Measurements from ENCODE around the gene TBC1D22A. TPM values are rescaled to one million over a fixed set of nuclear protein-coding genes. Genes with fewer than 3 reads are reported as not detected.

The TBC1D22A gene
- total RNA-seq, 1 experiment from 2014 or later: 14.3 TPM

GRCh38 chr22:47095395-47096122, 333.1 kb downstream of the TBC1D22A start:
- Histone ChIP-seq H3K4me2 (ENCODE audit: low read length) (no peak overlapping the region), H3K4me1 (ENCODE audit: insufficient read depth, low read length) (no peaks in the 10 kb centered on the region), H3K79me2 (ENCODE audit: low read length) (no peaks in the 10 kb centered on the region), H3K9me3 (ENCODE audit: low read length) (no peaks in the 10 kb centered on the region), H3K4me3 (ENCODE audit: low read length) (no peak overlapping the region), H3K27me3 (ENCODE audit: low read length) (no peaks in the 10 kb centered on the region), H2AFZ (ENCODE audit: low read length) (no peak overlapping the region), H4K20me1 (ENCODE audit: low read length) (no peaks in the 10 kb centered on the region), H3K9ac (ENCODE audit: low read length) (no peak overlapping the region), H3K27ac (ENCODE audit: low read length) (no peak overlapping the region), H3F3A (ENCODE audit: low read length, unreplicated experiment) (no peaks in the 10 kb centered on the region), H3K9me2 (replicated peaks; ENCODE audit: low read length) (no peaks in the 10 kb centered on the region), H3K36me3 (ENCODE audit: low read depth, low read length) (no peaks in the 10 kb centered on the region)
- DNase-seq (no peak), ATAC-seq (no peak)
- no TSS peak for BruUV-seq (replicated peaks)
- POLR2A ChIA-PET (ENCODE audit: unreplicated experiment): no interaction called here
- intact Hi-C loops (cut with micrococcal nuclease): no loop called here
- TF ChIP-seq EZH2phosphoT487 (IDR thresholded peaks at IDR 0.05; ENCODE audit: borderline replicate concordance, low read length): no peak
- TF ChIP-seq EZH2 (IDR thresholded peaks at IDR 0.05; ENCODE audit: low read length, unreplicated experiment): no peak
- no peak for TF ChIP-seq CTCF (conservative IDR thresholded peaks at IDR 0.05; ENCODE audit: low read depth, low read length)
- CTCF ChIA-PET: no interaction called here

- Histone ChIP-seq H3K9ac (ENCODE audit: low read length) (no peak overlapping the region), H3K27ac (ENCODE audit: low read length) (no peak overlapping the region), H3F3A (ENCODE audit: low read length, unreplicated experiment) (no peaks in the 10 kb centered on the region), H3K4me2 (ENCODE audit: low read length) (no peak overlapping the region), H4K20me1 (ENCODE audit: low read length) (no peaks in the 10 kb centered on the region), H3K36me3 (ENCODE audit: low read depth, low read length) (no peaks in the 10 kb centered on the region), H3K4me3 (ENCODE audit: low read length) (no peak overlapping the region), H3K9me3 (ENCODE audit: low read length) (no peaks in the 10 kb centered on the region), H3K27me3 (ENCODE audit: low read length) (no peaks in the 10 kb centered on the region), H2AFZ (ENCODE audit: low read length) (no peak overlapping the region), H3K9me2 (replicated peaks; ENCODE audit: low read length) (no peaks in the 10 kb centered on the region), H3K79me2 (ENCODE audit: low read length) (no peaks in the 10 kb centered on the region), H3K4me1 (ENCODE audit: insufficient read depth, low read length) (peaks cover 11% of the 10 kb centered on the region; the same call in 1 of the 2 replicates)
- DNase-seq (no peak), ATAC-seq (no peak)
- BruUV-seq (replicated peaks): no TSS peak
- CTCF ChIA-PET: no interaction called here
- intact Hi-C loops (cut with micrococcal nuclease): no loop called here
- TF ChIP-seq CTCF (conservative IDR thresholded peaks at IDR 0.05; ENCODE audit: low read depth, low read length) (no peak), EZH2phosphoT487 (IDR thresholded peaks at IDR 0.05; ENCODE audit: borderline replicate concordance, low read length) (no peak), EZH2 (IDR thresholded peaks at IDR 0.05; ENCODE audit: low read length, unreplicated experiment) (no peak)
- POLR2A ChIA-PET (ENCODE audit: unreplicated experiment): no interaction called here
Observed at GRCh38 chr22:47098121-47098520, 335.7 kb downstream of the TBC1D22A start.

- Histone ChIP-seq H3K9me2 (replicated peaks; ENCODE audit: low read length) (no peaks in the 10 kb centered on the region), H3K79me2 (ENCODE audit: low read length) (no peaks in the 10 kb centered on the region), H3K4me1 (ENCODE audit: insufficient read depth, low read length) (peaks cover 11% of the 10 kb centered on the region; the same call in 1 of the 2 replicates), H2AFZ (ENCODE audit: low read length) (no peak overlapping the region), H3F3A (ENCODE audit: low read length, unreplicated experiment) (no peaks in the 10 kb centered on the region), H3K9me3 (ENCODE audit: low read length) (no peaks in the 10 kb centered on the region), H4K20me1 (ENCODE audit: low read length) (no peaks in the 10 kb centered on the region), H3K9ac (ENCODE audit: low read length) (no peak overlapping the region), H3K27me3 (ENCODE audit: low read length) (no peaks in the 10 kb centered on the region), H3K36me3 (ENCODE audit: low read depth, low read length) (no peaks in the 10 kb centered on the region), H3K27ac (ENCODE audit: low read length) (no peak overlapping the region), H3K4me2 (ENCODE audit: low read length) (no peak overlapping the region), H3K4me3 (ENCODE audit: low read length) (no peak overlapping the region)
- TF ChIP-seq CTCF (conservative IDR thresholded peaks at IDR 0.05; ENCODE audit: low read depth, low read length) (no peak), EZH2 (IDR thresholded peaks at IDR 0.05; ENCODE audit: low read length, unreplicated experiment) (no peak), EZH2phosphoT487 (IDR thresholded peaks at IDR 0.05; ENCODE audit: borderline replicate concordance, low read length) (no peak)
- BruUV-seq (replicated peaks): no TSS peak
- DNase-seq (no peak), ATAC-seq (no peak)
- intact Hi-C loops (cut with micrococcal nuclease): no loop called here
- ChIA-PET POLR2A (ENCODE audit: unreplicated experiment) (no interaction called here), CTCF (no interaction called here)
Observed at GRCh38 chr22:47098554-47098953, 336.1 kb downstream of the TBC1D22A start.

Data from PC-3 (cell line).